K562 (cell line): ENCODE data around the gene FZD1. TPM values are rescaled to one million over a fixed set of nuclear protein-coding genes. Genes with fewer than 3 reads are reported as not detected.

Experiments
- ADNP ChIP-seq: fragments of 200-800 bp; sonication (Bioruptor generic); IDR thresholded peaks from 2 replicates; pipeline ENCODE4 v1.6.1; 2016; ENCODE audit warnings: missing genetic modification characterization, missing compliant biosample characterization
- ASH1L ChIP-seq: fragments of 450-650 bp; IDR thresholded peaks from 2 replicates; pipeline ENCODE4 v1.6.1; 2018; ENCODE audit warnings: borderline replicate concordance, mild to moderate bottlenecking, low read depth; ENCODE audit not compliant: partially characterized antibody
- BRCA1 ChIP-seq, 2 experiments: fragments of 450-650 bp in 1 of 2; sonication (generic) in 1 of 2; formaldehyde crosslinking in 1 of 2; IDR thresholded peaks; 2 replicates each; pipeline versions ENCODE4 v1.5.0 to v1.6.1; 2017 to 2020; ENCODE audit warnings: mild to moderate bottlenecking in 1 of 2, missing genetic modification reagents in 1 of 2
- DMBX1 ChIP-seq: fragments of 250-450 bp; sonication (Bioruptor Pico); IDR thresholded peaks from 2 replicates; pipeline ENCODE4 v1.8.0; 2022; ENCODE audit warnings: inconsistent platforms, mild to moderate bottlenecking, moderate library complexity, borderline replicate concordance
- ESRRB ChIP-seq: fragments of 250-450 bp; sonication (Bioruptor Pico); IDR thresholded peaks from 2 replicates; pipeline ENCODE4 v1.5.0; 2020; ENCODE audit warnings: mild to moderate bottlenecking, moderate library complexity, borderline replicate concordance
- FOXA1 ChIP-seq: fragments of 450-650 bp; IDR thresholded peaks from 2 replicates; pipeline ENCODE4 v1.6.1; 2016; ENCODE audit warnings: mild to moderate bottlenecking, borderline replicate concordance
- GATAD2B ChIP-seq: fragments of 450-650 bp; IDR thresholded peaks from 2 replicates; pipeline ENCODE4 v1.6.1; 2017; ENCODE audit warnings: mild to moderate bottlenecking, borderline replicate concordance
- JUNB ChIP-seq: fragments of 450-650 bp; formaldehyde crosslinking; conservative IDR thresholded peaks from 2 replicates; pipeline ENCODE4 v1.4.0; 2020; ENCODE audit warnings: mild to moderate bottlenecking
- MAFF ChIP-seq: IDR thresholded peaks from 2 replicates; pipeline ENCODE4 v1.6.1; 2012; ENCODE audit warnings: low read length, improper control_type of control experiment
- NCOA4 ChIP-seq: fragments of 450-650 bp; IDR thresholded peaks from 2 replicates; pipeline ENCODE4 v1.6.1; 2018; ENCODE audit warnings: mild to moderate bottlenecking; ENCODE audit not compliant: partially characterized antibody
- NCOA6 ChIP-seq: fragments of 450-650 bp; IDR thresholded peaks from 2 replicates; pipeline ENCODE4 v1.6.1; 2017; ENCODE audit warnings: mild to moderate bottlenecking
- NFATC3 ChIP-seq: fragments of 450-650 bp; IDR thresholded peaks from 2 replicates; pipeline ENCODE4 v1.6.1; 2017; ENCODE audit warnings: mild to moderate bottlenecking
- PHB2 ChIP-seq: fragments of 450-650 bp; IDR thresholded peaks from 2 replicates; pipeline ENCODE4 v1.6.1; 2017; ENCODE audit warnings: low read depth
- POLR2A ChIP-seq: fragments of 450-650 bp; conservative IDR thresholded peaks from 2 replicates; pipeline ENCODE4 v1.6.1; 2016
- RBFOX2 ChIP-seq: fragments of 200-400 bp; formaldehyde crosslinking; IDR thresholded peaks from 2 replicates; pipeline ENCODE4 v1.6.1; 2017; ENCODE audit warnings: low read depth, mild to moderate bottlenecking, low read length, moderate library complexity
- RBM22 ChIP-seq: fragments of 200-400 bp; formaldehyde crosslinking; IDR thresholded peaks from 2 replicates; pipeline ENCODE4 v1.6.1; 2018; ENCODE audit warnings: low read length, low read depth; ENCODE audit not compliant: poor library complexity, severe bottlenecking
- RNF2 ChIP-seq: sonication (generic); IDR thresholded peaks from 2 replicates; pipeline ENCODE4 v1.6.1; 2016
- RNF219 ChIP-seq: fragments of 250-450 bp; sonication (Bioruptor Pico); IDR thresholded peaks from 2 replicates; pipeline ENCODE4 v1.5.0; 2022; ENCODE audit warnings: mild to moderate bottlenecking
- TAF15 ChIP-seq: fragments of 200-400 bp; formaldehyde crosslinking; IDR thresholded peaks from 2 replicates; pipeline ENCODE4 v1.6.1; 2017; ENCODE audit warnings: mild to moderate bottlenecking, low read depth, low read length, moderate library complexity
- TAF9B ChIP-seq: fragments of 450-650 bp; IDR thresholded peaks from 2 replicates; pipeline ENCODE4 v1.6.1; 2018; ENCODE audit warnings: mild to moderate bottlenecking; ENCODE audit not compliant: partially characterized antibody
- TCF3 ChIP-seq: sonication (generic); formaldehyde crosslinking; IDR thresholded peaks from 2 replicates; pipeline ENCODE4 v1.4.0; 2020; ENCODE audit warnings: mild to moderate bottlenecking, missing genetic modification reagents
- UBTF ChIP-seq, 2 experiments: IDR thresholded peaks; 2 replicates each; pipeline ENCODE4 v1.6.1; 2012; ENCODE audit warnings: improper control_type of control experiment in 2 of 2, low read depth in 2 of 2, low read length in 2 of 2, borderline replicate concordance in 1 of 2
- ZNF282 ChIP-seq: sonication (generic); formaldehyde crosslinking; IDR thresholded peaks from 2 replicates; pipeline ENCODE4 v1.8.1; 2023; ENCODE audit warnings: missing genetic modification reagents
- ZNF778 ChIP-seq: fragments of 450-650 bp; formaldehyde crosslinking; IDR thresholded peaks from 2 replicates; pipeline ENCODE4 v1.4.0; 2020; ENCODE audit warnings: mild to moderate bottlenecking, moderate library complexity
- polyA plus RNA-seq, 8 experiments: library from polyadenylated mRNA; depleted of rRNA in 4 of 8; stranded (reverse) in 5 of 8; unstranded in 3 of 8; fragments of >200 nt; fragmentation: Nextera tagmentation in 2 of 8; fragmentation: Illumina TruSeq in 1 of 8; extraction: Ambion mirVana in 2 of 8; extraction: Trizol in 1 of 8; gene quantifications; 2 replicates each; pipeline versions ENCODE4 v1.2.1 to v1.2.3, GENCODE V29; 2011 to 2014; ENCODE audit warnings: inconsistent platforms in 1 of 8, missing spikeins in 1 of 8
- total RNA-seq, 7 experiments: library from RNA; depleted of rRNA in 6 of 7; stranded (reverse); fragments of >200 nt in 6 of 7; fragmentation: Illumina TruSeq in 2 of 7; extraction: Trizol in 2 of 7; gene quantifications; 2 replicates each; pipeline versions ENCODE4 v1.2.1 to v1.2.3, GENCODE V29; 2011 to 2021; ENCODE audit warnings: low replicate concordance in 1 of 7

The FZD1 gene
- total and polyA plus RNA-seq, 9 of the 15 experiments (the other 6 are each of a cell fraction or from before 2014, with no cell fraction given): 0.25 to 5.1 (median 1.8) TPM

- no peak for TF ChIP-seq RBM22
- no peak for TF ChIP-seq PHB2
- no peak for TF ChIP-seq TAF15
- peak; percentile 66 for TF ChIP-seq TAF9B
- TF ChIP-seq ASH1L: no peak
- TF ChIP-seq NCOA4: no peak
- TF ChIP-seq RNF2: peak; percentile 86
- TF ChIP-seq UBTF (IDR thresholded peaks at IDR 0.05; ENCODE audit: borderline replicate concordance in 1 of 2, low read depth in 2 of 2, low read length in 2 of 2): peak; percentile 79 to 88; a peak in 2 of 4 replicates
- TF ChIP-seq ESRRB (CRISPR knock-in tag): no peak
- no peak for TF ChIP-seq RNF219 (CRISPR knock-in tag)
- no peak for TF ChIP-seq MAFF
- no peak for TF ChIP-seq ADNP (tag)
- peak; percentile 49; the same call in 1 of the 2 replicates for TF ChIP-seq TCF3 (CRISPR knock-in tag)
- no peak for TF ChIP-seq FOXA1
- TF ChIP-seq ZNF282 (CRISPR knock-in tag): no peak
- no peak for TF ChIP-seq NFATC3
- peak; percentile 86 for TF ChIP-seq RBFOX2
- 0 out of 2 replicates have a peak, but pooled peaks have one; percentile 45 for TF ChIP-seq DMBX1
- TF ChIP-seq NCOA6: peak; percentile 64; the same call in 1 of the 2 replicates
- TF ChIP-seq JUNB (CRISPR knock-in tag): no peak
- TF ChIP-seq ZNF778 (CRISPR knock-in tag): no peak
- TF ChIP-seq POLR2A: peak; percentile 89
- no peak for TF ChIP-seq BRCA1 (IDR thresholded peaks at IDR 0.05)
- no peak for TF ChIP-seq BRCA1 (CRISPR knock-in tag; IDR thresholded peaks at IDR 0.05)
- peak; percentile 49; the same call in 1 of the 2 replicates for TF ChIP-seq GATAD2B
Observed at GRCh38 chr7:91264046-91264923, at the start of gene FZD1 (continued).
